Measurements from ENCODE around the gene LRP1B.
"Not testable (repeated sequence)": the region's sequence is repeated elsewhere in the genome, so short reads cannot be mapped to it uniquely, and the experiment has no call there.

LRP1B gene

DNA sequence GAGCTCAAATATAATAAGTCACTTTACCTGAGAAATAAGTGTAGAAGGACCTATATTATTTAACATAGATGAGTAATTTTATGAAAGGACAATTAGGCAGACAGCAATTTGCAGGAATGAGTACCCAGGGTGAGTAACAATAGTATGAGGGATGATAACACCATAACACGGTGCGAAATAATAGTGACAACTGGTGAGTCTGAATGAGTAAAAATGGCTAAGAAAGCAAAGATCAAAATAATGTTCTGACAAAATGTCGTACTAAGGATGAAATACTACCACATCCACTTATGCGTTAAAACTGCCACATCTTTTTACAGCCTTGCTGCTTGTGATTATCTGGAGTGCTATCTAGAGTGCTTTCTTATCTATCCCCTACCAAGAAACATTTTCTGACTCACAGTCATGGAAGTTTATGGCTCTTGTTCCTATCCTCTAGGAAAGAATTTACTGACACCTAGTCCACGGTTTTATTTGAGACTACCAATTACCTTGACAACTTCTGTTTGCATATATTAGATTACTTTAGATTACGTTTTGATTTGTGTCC is 929.7 kb downstream of the LRP1B start:
- no peak for DNase-seq

DNA sequence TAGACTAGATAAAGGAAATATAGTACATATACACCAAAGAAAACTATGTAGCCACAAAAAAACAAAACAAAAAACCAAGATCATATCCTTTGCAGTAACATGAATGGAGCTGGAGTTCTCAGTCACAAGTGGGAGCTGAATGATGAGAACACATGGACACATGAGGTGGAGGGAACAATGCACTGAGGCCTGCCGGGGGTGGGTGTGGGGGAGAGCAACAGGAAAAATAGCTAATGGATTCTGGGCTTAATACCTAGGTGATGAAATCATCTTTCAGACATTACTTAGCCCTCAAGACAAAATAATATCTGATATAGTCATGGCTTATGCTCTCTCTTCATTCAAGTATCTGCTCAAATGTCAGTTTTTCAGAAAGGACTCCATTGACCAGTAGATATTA is 930.6 kb downstream of the LRP1B start:
- DNase-seq, result no peak

DNA sequence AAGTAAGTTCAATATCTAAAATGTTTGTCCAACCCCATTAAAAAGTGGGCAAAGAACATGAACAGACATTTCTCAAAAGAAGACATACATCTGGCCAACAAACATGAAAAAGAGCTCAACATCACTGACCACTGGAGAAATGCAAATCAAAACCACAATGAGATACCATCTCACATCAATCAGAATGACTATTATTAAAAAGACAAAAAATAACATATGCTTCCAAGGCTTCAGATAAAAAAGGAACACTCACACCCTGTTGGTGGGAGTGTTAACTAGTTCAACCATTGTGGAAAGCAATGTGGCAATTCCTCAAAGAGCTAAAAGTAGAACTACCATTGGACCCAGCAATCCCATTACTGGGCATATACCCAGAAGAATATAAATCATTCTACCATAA is 931.1 kb downstream of the LRP1B start:
- no peak for DNase-seq

DNA sequence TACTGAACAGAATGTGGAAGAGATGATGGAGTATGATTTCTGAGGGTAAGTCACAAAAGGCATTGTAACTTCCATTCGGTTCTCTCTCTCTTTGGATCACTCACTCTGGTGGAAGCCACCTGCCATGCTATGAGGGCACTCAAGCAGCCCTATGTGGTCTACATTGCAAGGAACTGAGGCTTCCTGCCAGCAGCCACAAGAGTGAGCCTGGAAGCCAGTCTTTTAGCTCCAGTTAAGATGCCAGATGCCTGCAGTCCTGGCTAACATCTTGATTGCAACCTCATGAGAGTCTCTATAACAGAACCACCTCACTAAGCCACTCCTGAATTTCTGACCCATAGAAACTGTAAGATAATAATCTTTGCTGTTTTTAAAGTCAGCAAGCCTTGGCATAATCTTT is 935.7 kb downstream of the LRP1B start:
- no peak for DNase-seq

DNA sequence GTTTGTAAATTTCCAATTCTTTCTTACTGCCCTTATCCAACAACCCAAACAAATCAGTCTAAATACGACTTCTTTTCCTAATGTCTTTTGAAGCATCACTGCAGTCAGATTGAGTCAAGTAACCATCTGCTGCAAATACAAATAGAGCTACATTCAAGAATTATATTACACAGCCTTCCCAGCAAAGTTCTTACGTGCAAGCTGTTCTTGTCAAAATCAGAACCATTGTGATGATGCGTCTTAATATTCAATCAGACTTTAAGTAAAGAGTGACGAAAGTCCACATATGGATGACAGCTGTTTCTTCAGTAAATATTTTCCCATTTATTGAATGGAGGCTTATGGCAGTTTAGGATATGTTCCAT is 943.8 kb downstream of the LRP1B start:
- no peak for DNase-seq

DNA sequence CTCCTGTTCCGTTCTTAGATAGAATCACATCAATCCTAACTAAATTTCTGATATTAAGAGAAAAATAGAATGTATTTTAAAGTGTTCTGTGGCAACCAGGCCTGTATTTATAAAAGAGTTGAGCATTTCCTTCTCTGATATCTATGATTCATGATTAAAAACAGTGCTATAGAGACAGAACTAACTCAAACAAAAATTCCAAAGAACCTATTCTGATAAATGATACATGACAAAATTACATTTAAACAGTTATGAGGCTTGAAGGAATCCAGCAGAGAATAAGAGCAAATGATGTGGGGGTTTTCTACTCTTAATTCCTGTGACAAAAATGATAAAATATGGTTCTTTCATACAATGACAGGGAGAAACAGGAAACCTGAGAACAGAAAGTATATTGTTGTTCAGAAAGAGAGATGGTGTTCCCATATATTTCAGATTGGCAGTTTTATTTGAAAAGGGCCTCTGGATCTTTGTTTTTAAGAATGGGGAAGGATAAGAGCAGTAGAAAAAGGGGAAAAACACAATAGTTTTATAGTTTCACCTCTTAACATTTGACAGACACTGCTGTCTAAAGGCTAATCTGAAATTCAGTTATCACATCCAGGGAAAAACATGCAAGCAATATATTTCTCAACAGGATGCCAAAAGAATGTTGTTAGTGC is 944.3 kb downstream of the LRP1B start:
- DNase-seq, result no peak

DNA sequence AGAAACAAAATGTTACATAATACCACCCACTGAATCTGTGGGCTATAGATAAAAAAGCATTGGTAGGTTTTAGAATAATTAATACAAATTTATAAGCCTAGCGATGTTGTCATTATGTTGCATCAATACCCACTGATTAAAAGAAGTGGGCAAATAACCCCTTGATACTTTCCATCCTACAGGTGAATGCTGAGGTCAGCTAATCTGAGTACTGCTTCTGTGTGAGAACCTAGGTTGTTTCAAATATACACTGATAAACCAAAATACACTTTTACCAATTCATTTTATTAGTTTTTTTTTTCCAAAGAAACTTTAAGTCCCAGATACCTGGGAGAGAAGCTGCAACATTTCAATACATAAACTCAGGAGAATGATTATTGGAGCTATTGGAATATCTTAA is 948.6 kb downstream of the LRP1B start:
- DNase-seq, result no peak

DNA sequence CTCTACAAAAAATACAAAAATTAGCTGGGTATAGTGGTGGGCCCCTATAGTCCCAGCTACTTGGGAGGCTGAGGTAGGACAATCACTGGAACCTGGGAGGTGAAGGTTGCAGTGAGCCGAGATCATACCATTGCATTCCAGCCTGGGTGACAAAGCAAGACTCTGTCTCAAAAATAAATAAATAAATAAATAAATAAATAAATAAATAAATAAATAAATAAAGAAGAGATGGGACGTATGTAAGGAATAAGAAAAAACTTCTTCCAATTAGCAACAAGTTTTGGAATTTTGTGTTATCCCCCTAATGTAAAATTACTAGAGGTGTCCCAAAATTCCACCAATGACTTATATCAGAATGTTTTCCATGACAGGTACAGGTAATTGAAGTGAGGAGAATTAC is 961.7 kb downstream of the LRP1B start:
- not testable (repeated sequence) for DNase-seq

DNA sequence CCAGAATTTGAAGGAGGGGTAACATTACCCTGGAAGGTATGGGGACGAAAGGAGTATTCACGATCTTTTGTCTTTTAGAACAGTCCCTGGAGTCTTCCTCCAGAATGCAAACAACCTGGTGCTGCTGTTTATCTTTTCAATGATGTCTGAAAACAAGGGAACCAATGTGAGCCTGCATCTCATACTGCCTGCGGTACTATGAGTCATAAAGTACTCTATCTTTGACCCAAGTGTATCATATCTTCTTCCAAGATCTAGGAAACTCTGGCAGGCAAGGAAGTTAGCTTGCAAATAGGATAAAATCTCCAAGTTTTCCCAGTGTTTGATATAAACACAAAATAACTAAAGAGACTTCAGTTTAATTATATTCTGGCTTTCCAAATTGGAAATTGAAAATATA is 968.5 kb downstream of the LRP1B start:
- DNase-seq, result no peak

DNA sequence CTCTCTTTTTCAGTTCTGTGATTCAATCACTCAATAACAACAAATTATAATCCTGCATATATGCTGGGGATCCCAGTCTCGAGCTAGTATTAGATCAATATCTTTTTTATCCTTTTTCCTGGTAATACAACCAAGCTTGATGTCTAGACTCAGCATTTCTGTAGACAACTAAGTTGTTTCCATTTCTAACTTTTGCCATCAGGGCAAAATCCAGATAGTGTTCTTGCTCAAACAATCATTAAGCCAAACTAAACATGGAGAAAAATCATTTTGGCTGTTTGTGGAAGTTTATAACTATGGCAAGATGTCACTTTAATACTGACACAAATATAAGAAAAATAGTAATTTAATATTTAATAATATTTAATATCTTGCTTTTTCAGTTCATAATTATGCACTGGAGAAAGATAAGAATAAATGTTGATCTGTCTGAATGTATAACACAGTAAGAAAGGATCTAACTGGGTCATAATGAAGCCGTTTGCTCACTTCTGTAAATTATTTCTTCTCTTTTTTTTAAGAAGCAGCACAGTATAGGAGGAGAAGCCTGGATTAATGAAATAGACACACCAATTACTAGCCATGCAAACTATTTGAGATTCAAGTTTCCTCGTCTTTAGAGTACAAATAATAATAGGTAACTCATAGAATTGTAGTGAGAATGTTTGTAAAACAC is 979.1 kb downstream of the LRP1B start:
- DNase-seq, result no peak

DNA sequence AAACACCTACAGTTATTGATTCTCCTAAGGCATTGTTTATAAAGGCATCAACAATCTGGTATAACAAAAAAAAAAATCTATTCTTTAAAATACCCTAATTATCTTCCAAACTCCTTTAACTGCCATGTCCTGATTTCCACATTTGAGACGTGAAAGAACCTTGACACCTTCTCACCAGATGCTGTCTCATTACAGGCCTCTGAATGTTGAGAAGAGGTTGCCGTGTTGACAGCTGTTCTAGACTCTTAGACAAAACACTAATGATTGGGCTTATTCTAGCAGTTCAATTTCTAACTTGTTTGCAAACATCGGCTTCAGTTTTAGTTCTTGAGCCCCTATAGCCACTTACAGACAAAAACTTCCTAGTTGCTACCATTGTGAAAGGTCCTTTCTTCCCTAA is 988.8 kb downstream of the LRP1B start:
- DNase-seq, result no peak

DNA sequence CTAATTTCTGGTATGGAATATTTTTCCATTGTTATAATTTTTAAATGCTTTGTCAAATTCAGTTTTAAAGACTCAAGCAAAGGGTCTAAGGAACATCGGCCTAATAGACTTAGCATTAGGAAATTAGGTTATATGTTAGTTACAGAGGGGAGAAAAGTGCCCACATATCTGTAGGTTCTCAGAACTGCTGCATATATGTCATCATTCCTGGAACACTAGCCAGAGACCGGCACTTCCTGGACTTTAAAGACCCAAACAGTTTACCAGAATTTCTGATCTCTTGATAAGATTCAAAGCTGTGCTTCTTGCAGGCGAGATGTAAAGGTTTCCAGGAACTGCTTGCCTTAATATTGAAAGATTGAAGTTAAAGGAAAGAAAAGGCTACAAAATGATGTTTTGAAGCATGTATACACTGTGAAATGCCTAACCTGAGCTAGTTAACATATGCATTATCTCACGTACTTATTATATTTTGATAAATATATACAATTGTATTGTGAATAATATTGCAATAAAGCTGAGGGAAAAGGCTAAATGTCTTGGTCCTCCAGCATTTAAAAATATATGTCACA is 993.6 kb downstream of the LRP1B start:
- no peak for DNase-seq

DNA sequence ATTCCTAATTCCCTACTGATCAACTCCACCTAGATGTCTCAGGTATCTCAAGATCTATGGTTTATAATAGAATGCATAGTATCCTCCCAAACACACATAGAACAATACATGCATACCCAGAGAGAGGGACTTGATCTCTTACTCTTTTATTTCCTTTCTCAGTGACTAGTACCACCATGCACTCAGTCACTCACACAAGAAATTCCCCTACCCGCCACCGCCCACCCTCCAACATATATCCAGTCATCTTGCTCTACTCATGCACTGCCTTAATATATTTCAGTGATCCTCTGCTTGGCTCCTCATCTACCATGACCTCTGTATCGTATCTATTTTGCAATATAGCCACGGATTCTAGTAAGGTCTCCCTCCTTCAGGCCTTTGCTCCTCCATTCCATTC is 996.9 kb downstream of the LRP1B start:
- DNase-seq, result no peak

DNA sequence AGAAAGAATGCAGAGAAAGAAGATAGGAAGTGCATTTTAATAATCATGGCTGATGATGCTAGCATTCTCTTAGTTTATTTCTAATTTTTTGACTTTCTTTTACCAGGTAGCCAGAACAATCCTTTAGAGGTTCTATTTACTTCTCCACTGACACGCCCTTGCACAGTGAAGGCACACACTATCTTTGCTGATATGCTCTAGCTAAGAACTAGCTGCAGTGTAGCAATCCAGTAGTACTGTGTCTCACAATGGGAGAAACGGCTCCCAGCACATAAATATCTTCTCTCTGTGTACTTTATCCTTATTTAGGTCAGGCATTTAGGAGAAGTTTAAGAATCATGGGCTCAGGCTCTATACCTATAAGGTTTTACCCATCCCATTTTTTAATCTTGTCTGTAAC is 1005.4 kb downstream of the LRP1B start:
- DNase-seq, result no peak

DNA sequence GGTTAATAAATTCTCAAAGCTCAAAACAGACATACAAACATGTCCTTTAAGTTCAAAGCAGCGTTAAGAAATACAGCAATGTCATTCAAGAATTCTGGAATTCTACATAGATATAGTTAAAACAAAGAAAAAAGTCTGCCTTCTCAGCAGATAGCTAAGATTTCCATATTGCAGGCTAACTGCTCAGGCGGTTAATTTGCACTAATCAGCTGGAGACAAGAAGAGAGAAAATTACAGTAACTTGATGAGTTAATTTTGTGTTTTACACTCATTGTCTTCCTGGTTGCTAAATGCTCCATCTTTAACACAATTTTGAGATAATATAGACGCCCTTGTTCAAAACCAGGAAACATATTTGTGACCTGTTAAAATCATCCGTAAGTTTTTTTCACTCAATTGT is 1012.0 kb downstream of the LRP1B start:
- DNase-seq, result no peak

DNA sequence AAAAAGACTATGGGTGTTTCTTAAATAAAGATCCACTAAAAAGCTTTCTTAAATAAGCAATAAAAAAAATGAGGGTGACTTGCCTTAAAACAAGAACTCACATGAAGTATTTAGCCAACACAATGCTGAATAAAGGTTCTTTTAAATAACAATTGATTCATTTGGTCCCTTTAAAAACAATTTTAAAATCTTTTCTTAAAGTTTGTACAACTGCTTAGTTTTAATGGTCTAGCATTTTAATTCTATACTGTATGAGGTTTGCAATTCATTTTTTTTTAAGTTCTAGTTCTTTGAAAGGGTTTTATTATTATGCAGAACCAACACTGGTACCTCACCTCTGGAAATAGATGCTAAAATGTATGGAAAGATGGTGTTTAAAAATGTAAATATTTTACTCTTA is 1017.5 kb downstream of the LRP1B start:
- DNase-seq, result no peak

DNA sequence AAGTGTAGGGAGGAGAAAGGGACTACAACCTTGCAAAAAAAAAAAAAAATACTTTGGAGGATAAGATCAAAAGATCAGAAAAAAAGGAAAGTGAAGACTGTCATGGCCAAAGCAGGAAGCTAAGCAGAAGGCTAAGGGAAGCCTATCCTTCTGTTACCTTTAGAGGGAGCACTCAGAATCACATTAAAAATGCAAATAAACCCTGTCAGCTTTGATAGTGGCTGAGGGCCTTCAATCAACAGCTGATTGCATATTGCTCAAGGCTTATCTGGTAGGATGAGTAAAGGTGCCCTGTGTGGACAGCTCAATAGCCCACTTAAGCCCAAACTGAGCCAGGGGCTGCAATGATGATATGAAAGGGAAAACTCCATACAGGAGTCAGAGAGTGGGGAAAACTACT is 1021.2 kb downstream of the LRP1B start:
- DNase-seq, result no peak

DNA sequence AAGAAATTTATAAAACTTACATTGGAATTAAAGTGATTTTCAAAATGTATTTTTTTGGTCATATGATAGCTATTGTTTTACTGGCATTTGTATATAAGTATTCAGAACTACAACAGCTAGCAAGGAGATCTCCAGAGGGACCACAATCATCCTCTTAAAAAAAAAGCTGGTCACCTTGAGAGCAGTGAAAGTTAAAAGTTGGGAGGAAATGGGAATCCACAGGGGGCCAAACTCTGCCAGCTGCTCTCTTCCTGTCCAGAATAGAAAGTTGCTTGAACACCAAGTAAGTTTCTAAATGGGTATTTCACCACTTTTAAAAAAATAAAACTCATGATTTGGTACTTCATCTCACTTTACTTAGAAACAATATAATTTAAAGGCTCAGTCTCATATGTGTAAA is 1025.1 kb downstream of the LRP1B start:
- DNase-seq, result no peak

DNA sequence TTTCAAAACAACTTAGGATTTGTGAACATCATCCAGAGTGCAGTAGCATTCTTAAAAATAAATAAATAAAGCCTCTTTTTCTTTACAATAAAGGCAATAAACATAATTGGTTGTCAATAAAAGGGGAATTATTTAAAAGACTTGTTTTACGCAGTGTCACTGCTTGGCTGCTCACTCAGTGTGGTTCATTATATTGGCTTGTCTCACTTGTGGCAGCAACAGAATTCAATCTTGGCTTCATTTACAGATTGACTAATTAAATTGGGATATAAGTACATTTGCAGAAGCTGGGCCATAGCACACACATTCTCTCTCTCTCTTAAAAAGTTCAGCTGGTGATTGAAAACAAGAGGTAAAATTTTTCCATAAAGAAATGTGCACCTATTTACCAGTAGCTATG is 1027.6 kb downstream of the LRP1B start:
- no peak for DNase-seq

DNA sequence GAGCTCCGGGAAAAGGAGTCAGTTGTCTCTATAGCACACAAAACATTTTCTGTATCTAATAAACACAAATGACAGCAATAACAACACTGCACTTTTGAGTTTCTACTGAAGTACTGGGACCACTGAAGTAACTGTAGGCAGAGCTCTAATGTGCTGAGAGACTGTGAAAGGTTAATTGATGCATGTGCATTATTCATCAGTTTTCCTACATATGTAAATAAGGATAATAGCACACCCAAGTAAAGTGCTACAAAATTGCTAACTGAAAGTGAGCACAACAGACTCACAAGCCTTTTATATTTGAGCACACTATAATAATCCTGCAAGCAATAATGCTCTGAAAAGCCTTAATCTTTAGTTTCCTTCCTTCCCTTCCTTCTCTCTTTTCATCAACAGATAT is 1051.6 kb downstream of the LRP1B start:
- no peak for DNase-seq

DNA sequence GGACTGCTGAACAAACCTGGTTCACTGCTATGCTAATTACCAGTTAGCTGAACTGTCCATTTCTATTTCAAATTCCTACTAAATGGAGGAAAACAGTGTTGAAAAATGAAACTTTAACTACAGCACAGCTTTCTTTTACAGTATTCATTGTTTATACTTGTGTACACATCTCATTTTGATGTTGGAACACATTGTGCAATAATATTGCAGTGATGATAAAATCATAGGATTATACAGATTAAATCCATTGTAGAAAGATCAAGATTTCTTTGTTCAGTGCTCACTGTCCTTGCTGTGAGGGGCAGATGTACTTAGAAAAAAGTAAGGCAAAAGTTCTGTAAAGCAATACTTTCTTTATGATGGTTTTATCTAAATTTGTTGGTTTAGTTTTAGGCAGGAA is 1055.1 kb downstream of the LRP1B start:
- no peak for DNase-seq

DNA sequence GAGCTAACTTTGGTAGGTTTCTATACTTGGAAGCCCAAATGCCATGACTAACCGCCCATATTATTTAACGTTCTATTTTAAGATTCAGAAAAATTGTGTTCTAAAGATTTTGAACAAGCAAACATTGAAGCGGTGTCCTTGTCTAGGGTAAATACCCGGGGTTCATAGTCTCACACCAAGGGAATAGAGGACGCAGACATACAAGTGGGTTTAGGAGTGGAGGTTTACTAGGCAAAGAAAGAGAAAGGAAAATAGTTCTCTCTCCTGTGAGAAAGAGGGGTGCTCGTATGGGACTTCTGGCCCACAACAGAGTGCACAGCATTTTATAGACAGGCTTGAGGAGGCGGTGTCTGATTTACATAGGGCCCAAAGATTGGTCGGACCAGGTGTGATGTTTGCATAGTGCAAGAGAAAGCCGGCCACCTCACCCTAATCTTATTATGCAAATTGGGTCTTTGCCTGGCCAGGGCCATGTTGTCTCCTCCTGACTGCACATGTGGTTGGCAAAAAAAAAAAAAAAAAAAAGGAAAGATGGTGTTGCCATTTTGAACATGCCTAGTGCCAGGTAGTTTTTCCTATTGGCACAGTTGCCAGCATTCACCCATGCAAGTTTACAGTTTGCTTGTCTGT is 1062.6 kb downstream of the LRP1B start:
- no peak for DNase-seq

DNA sequence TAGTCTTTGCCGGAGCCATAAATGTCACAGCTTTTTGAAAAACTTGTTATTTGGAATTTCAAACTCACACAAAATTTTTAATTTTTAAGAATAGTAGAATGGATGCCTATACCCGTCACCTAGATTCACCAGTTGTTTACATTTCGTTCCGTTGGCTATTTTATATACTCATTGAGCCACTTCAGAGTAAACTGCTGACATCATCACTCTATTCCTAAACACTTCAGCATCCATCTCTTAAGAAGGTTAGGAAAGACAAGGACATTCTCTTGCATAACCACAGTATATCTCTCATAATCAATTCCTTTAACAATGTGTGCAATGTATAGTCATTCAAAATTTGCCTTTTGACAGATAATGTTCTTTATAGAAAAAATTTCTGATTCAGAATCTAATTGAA is 1065.8 kb downstream of the LRP1B start:
- no peak for DNase-seq

DNA sequence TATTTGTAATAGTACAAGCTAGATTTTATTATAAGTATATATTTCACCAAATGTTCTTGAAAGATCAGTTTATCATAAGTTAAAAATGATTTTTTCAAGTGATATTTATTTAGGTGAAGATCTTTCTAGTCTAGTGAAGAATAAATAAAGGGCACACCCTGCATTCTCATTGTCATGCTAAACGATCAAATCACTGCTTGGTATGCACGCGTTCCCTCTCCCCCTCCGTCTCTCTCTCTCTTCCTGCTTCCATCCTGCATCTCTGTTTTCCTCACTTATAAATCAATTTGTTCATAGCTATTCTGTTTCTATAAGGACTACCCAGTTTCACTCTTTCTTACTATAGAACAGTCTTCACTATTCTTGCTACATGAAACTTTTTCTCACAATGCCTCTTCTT is 1067.4 kb downstream of the LRP1B start:
- DNase-seq, result no peak

Measured in CD4-positive, alpha-beta T cell treated with Interferon alpha-2 for 1 hour (primary cell).